Thyroid gland (tissue), 4 donors: ENCODE measurements around the gene TNRC18.

Source experiments
- CTCF ChIP-seq, 6 experiments: fragments of 200-600 bp in 3 of 6; fragments of 450-650 bp in 3 of 6; sonication (generic) in 3 of 6; IDR thresholded peaks; one replicate each; pipeline ENCODE4 v1.5.1; 2016 to 2019; ENCODE audit warnings: antibody characterized with exemption in 6 of 6, mild to moderate bottlenecking in 2 of 6, inconsistent platforms in 1 of 6, moderate library complexity in 1 of 6
- POLR2A ChIP-seq, 2 donors: fragments of 450-650 bp; IDR thresholded peaks; one replicate each; pipeline ENCODE4 v1.6.1; 2017; ENCODE audit warnings: antibody characterized with exemption in 2 of 2, mild to moderate bottlenecking in 2 of 2, moderate library complexity in 1 of 2

- TF ChIP-seq CTCF (IDR thresholded peaks at IDR 0.05) (no peak), POLR2A (IDR thresholded peaks at IDR 0.05) (peak in 1 of 2 donors; percentile 83)
These were observed 2.0 kb upstream of the TNRC18 start for GRCh38 chr7:5425507-5426225.
